ENCODE measurements around the gene LYPD6B.
A peak's percentile ranks its signal among the peaks of the same experiment; 100 is the strongest.

Gene LYPD6B

DNA sequence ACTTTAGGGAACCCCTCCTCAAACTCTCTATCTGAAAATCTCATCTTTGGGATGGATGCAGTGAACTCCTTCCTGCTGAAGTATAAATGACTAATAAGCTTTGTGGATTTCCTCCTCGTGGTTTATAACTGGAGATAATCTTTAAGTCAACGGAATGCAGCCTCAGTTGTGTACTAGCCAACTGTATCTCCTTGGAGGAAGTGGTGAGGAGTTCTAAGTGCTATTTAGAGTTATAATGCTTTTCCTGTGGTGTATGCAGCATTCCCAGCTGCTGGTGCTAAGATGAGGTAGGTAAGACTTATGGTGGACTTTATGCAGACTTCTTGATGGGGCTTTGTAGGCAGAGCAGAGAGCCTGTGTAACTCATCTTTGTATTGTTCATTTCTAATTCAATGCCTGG lies 90.9 kb downstream of the LYPD6B start:
- no peak for DNase-seq

DNA sequence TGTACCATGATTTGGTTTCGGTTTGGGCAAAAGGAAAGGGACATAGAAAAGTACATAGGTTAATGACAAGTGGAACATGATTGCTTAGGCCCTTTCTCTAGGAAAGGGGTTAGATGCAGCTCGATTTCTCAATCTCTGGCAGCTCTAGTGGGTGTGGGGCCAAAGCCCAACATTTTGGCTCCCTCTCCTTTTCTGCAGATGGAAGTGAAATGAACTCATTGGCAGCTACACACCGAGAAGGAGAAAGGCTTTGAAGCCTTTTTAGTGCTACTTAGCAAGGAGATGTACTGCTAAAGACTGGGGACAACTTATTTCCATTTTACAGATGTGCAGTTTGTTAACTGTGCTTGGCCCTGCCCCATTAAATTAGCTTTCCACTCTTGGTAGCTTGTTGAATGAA lies 93.8 kb downstream of the LYPD6B start:
- DNase-seq, result no peak

DNA sequence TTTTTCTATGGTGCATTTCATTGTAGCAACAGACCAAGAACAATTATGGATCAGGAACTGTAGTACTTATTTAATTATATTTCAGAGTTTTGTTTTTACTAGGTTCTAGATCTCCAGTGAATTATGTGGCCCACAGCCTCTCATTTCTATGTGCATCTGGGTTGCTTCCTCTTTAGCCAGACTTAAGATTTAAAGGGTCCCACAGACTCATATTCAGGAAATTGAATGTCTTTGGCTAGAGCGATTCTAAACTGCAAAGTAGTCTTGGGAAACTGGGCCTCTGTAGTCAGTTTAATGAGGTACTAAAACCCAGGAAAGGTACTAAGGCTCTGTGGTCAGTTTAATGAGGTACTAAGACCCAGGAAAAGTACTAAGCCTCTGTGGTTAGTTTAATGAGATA lies 94.4 kb downstream of the LYPD6B start:
- DNase-seq, result no peak

DNA sequence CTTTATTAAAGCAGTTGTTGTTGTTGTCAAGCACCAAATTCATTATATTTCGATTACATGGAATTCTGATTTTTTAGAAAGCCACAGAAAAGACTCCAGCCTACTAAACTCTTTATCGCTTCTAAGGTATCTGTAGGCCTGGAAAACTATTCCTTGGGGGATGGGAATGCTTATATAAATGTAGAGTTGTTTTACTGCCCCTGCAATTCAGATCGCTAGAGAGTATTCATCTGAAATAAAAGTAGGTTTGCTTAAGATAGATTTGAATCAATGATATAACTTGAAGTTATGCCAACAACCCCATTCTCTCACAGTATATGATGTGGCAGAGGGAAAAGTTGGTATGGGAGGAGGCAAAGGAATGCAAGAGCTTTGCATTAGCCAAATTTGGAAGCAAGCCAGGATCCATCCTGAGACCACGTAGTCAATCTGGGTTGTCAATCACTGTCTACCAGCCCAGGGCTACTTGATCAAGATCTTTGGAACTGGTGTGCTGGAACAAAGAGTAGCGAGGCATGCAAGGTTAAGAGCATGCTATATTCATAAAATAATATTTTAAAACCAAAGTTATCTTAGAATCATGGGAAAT lies 95.9 kb downstream of the LYPD6B start:
- DNase-seq, result no peak

DNA sequence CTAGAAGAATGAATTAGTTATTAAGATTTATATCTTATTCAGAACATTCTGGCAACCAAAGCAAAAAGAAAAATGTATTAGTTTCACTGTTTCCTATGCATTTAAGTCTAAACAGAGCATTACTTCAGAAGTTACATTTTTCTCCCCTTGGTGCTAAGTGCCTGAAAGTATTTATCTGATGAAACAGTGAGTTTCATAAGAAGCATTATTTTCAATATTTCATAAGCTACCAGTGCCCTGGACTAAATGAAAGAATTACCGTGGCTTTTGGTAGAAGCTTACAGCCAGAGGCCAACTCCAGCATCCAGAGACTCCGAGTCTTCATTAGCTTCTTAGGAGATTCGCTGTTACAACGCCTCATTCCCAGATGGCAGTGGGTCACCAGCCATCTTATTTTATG lies 97.6 kb downstream of the LYPD6B start:
- DNase-seq, result no peak

DNA sequence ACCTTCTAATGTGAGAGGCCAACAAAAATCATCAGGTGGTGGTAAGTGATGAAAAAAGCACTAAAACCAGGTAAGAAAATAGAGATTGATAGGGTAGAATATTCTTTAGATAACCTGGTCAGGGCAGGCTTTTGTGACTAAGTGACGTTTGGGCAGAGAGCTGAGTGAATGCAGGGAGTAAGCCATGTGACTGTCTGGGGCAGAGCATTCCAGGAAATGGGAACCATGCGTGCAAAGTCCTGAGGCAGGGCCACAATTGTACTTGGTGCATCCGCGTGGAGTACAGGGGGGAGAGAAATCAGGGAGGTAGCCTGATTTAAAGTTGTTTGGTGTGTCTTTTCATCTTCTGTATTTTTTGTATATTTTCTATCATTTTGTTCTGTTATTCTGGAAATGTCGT lies 102.5 kb downstream of the LYPD6B start:
- no peak for DNase-seq

DNA sequence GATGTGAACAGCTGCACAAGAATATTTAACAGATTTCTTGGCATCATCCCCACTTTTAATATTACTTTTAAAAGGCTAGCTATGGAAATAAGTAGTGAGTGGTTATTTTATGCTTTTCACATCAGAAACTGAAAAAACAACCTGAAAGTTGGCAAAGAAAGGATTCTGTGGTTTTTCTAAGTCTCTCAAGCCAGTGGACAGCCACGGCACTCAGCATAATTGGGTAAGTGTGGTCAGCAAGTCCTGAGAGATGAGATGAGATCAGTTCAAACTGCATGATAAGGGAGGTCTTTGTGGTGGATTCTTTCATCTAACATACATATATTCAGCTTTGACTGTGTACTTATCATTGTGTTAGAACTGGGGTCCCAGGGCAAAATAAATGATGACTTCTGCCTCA lies 105.2 kb downstream of the LYPD6B start:
- DNase-seq, result peak; percentile 40

DNA sequence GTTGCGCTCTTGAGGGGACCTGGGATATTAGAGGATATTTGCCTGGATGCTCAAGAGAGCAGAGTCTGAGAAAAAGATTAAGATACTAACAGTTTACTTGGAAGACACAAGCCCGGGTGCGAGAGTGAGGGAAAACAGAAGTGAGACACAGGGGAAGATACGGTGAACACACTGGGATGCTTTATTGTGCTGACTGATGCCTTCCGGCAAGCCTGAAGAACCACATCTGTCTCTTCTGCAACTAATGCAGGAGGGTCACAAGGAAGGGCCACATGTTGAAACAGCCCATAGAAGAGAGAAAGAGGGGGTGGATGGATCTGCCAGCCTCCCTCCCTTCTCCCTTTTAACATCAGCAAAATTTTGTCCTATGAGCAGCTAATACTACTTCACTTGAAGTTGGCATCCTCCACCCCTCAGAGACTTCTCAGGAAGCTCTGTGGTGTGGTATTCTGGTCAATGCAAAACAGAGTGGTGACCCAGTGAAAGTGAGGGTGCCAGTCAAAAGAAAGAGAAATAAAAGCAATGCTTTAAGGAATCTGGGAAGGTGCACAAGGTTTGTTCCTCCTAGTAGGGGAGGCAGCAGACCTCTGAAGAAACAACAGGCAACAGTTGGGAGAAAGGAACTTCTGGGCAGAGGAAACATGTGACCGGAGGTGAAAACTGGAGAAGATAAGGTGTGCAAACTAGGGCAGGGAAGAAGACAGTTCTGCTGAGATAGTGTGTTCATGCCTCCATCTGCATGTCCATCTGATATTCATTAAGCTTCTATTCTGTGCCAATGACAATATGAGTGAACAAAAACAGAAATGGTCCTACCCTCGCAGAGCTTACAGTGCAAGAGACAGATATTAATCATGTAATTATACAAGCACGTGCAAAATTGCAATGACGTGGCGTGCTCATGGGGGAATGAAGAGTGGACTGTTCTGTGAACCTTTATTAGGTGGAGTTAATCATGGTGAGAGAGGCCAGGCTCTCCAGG lies 107.1 kb downstream of the LYPD6B start:
- DNase-seq, result peak; percentile 12

DNA sequence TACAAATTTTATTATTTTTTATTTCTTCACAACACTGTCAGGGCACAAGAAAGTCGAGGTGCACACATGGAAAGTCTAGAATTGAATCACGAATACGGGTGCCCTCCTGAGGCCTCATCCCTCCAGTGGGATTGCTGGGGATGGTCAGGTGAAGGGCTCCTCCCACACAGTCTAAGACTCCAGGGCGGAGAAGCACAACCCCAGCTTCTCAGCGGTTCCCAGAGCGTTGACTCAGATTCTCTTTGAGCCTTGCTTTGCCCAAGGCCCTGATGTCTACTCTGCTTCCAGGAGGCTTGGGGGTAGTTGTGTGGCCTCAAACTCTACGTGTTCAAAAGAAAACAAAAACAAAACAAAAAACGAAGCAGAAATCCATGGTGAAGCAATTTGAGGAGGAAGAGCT lies 108.4 kb downstream of the LYPD6B start:
- DNase-seq, result no peak

DNA sequence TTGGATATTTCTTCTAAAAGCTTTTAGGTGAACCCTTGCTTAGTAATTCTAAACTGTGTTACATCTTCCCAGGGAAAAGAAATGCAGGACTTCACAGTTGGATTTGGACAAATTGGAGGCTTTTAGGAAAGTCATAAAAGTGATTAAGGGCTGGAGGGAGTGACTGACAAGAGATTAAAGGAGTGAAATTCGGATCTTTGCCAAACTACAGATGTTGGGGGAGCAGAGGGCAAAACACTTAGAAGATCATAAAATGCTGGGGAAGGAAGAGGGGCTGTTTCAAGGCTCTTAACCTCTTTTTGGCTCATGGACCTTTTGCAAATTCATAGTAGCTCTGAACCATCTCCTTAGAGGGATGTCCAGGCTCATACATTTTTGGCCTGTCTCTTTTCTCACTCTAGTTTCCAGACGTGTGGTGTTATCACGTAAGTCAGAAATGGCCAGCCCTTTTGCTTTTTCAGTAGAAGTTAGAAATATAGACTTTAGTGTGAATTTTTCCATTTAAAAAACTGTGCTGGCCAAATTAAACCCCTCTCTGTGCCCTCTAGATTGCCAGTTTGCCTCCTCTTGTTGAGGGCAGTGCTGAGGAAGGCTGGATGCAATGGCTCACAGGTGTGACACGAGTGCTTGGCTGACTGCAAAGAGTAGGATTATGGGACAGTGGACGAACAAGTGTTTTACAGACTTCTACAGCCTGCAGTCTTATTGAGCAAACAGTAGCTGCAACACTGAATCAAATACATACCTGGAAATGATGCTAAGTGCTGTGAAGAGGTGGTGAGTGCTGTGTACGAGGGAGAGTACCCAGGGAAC lies 109.9 kb downstream of the LYPD6B start:
- no peak for DNase-seq

DNA sequence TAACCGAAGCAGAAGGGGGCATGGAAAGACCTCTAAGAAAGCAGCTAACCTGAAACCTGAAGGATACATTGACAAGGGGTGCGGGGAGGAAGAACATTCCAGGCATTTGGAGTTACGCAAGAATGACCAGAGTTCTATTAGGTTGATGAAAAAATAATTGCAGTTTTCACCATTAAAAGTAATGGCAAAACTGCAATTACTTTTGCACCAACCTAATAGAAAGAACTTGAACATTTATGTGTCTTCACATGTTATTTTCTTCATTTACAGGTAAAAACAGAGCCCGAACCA lies 110.5 kb downstream of the LYPD6B start:
- DNase-seq, result no peak

DNA sequence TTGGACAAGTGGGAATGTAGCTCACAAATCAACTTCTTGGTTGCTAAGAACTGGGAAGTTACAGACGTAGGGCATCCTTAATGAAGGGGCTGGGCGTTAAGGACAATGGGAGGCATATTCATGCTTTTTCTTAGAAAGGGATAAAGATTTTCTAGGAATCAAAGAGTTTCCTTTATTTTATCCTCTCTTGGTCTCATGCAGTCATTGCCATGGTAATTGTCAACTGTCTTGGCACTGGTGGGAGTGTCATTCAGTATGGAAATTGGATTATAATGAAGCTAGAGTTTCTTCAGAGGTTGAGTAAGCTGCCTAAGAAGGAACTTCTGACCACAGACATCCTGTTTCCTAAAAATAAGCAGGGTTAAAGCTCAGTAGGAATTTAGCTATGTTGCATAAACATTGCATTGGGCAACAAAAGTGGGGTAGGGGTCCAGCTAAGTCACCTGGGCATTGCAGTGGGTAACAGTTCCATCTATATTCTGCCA lies 114.0 kb downstream of the LYPD6B start:
- DNase-seq, result no peak

DNA sequence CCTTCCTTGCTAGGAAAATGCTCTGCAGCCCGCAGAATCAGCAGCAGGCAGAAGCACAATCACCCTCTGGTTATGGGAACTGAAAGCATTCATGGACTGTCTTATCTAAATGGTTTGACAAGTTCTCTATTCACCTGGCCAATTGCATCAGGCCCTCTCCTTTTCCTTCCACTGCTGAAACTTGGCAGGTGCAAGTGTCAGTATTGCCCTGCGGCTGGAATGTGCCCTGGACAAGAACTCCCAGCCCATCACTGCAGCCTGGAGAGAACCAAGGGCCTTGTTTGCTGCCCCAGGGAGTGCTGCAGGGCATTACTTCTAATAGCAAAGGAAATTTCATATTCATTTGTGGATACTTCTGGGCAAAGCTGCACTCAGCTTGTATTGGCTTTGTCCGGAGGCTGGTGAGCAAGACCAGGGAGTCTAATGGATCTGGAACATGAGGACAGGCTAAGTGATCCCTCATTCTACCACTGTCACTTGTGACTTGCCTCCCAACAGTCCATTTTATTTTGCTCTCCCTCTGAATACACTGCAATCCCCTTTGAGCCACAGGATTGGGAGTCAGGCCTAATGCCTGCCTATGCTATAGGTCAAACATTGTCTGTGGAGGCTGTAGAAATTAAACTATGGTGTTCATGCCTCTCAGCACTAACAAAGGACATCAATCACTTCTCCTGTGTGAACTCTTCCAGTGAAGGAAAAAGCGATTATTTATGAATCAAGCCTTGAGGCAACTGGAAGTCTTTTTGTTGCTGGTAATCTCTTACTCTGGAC lies 116.9 kb downstream of the LYPD6B start:
- no peak for DNase-seq

DNA sequence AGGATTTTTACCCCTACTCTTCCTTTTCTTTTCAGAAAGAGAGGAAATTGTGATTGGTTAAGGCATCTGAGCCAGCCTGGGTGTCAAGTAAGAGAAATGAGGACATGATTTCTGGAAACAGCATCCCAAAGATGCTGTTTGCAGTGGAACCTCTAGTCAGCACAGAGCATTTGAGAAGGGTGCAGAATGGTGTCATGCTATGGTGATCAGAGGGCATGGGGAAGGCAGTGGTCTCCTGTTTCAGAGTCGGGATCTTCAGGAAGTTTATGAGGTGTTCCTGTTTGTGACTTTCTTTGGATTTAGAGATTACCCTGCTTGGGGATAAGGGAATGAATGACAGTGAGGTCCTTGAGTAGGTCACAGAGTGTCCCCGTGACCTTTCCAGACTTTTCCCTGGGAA lies 117.5 kb downstream of the LYPD6B start:
- DNase-seq, result no peak

DNA sequence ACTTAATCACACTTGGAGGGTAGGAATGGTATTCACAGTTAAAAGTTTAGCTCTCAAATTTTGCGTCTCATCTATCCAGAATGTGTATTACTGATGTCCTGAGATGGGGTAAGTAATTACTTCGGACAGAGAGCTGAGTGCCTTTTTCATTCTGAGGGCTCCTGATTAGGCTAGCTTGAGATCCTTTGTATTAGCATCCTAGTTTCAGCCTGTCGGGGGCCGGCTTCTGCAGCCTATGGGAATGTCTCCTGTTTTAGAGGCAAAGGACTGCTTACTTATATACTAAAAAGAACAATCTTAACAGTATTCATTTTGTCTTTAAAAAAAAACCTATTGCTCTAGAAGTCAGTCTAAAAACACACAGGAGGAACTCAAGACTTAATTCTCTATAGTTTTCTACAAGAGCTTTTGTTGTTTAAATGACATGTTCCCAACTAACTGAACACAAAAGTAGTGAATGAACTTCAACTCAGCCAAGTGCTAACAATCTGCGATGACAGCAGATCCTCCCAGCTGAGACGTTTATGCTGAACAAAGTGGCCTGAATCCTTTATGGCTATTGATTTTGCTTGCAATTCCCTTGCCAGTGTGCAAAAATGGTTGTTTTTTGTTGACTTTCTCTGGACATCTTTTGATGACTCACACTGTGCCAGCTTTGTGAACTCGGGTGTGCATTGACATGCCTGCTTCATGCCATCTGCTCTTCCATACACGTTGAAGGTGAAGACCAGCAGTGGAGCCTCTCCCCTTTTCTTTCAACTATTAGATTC lies 118.7 kb downstream of the LYPD6B start:
- no peak for DNase-seq

DNA sequence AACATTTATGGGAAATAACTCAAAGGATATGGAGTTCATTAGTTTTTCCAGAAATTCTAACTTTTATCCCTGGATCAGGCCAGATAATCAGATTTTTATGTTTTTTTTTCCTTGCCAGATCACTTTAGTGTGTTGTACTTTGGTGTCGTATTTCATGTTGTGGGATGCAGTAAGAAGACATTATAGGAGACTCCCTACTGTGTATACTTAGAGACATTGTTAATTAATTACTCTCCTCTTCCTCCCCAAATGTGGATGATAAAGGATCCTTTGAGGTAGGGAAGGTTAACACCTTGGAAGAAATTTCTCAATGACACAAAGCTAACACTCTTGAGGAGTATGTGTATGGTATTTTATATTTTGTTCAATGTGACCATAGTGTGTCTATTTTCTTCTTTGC lies 120.5 kb downstream of the LYPD6B start:
- DNase-seq, result no peak

DNA sequence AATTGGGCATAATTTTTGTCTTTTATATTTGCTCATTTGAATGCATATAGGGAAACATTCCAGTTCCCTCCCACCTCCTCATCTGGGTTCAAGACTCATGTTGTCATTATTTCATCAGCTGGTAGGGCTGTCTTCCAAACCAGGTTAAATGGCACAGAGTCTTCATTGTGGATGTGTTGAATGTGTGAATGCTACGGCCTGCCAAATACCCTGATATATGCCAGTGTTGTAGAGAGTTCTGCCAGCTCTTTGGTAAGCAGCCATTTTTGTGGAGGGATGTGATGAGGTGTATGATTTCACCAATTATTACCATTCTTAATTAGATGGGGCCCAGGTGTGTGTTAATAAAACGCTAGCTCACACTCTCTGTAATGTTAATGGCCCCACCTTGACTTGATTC lies 121.7 kb downstream of the LYPD6B start:
- DNase-seq, result no peak

DNA sequence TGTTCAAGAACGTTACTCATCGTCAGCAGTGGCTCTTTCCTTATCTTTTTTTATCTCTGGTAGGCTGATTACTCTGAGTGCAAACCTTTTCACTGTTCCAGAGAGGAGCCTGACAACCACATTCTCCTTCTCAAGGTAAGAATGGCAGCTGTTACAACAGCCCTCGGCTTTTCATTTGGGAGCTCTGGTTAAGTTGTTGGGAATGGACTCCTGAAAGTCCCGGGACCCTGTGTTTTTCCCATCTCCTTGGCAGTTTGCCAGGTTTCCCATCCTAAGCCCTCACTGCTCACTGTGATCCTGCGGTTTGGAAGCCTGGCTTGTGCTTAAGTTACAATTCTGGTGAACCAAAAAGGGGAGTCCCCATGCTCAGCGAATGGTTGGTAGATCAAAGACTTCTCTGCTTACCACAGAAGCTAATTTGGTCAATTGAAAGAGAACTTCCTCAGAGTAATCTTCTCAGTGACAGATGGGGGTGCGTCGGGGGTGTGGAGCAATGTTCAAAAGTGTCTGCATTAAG lies 122.3 kb downstream of the LYPD6B start:
- no peak for DNase-seq

DNA sequence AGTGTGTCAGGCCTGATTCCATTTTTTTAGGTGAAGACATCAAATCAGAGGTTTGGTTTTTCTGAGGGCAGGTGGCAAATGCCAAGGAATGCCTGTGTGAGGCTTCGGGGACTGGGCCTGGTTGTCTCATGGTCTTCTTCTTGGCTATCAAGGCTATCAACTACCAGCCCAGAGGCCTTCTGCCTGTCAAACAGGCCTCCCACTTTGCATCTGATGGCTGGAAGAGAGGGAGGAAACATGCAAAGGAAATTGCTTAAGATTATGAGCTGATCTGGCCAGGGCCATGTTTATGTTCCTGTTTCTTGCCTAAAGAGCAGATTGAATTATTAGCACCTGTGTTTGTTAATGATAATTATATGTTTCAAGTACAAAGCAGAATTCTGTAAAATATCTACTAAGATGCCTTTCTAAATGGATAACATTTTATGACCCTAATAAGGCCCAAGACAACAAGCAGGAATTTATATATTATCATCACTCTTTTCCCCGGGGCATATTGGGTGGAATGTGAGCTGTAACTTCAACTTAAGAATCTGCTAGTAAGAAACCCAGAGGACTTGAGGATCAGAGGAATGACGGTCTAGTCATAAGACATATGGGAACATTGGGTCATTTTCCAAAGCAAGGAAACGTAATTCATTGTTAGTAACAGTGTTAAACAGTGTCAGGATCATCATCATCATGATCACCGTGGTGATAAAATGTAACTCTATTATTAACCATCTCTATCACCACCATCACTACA lies 123.2 kb downstream of the LYPD6B start:
- no peak for DNase-seq

DNA sequence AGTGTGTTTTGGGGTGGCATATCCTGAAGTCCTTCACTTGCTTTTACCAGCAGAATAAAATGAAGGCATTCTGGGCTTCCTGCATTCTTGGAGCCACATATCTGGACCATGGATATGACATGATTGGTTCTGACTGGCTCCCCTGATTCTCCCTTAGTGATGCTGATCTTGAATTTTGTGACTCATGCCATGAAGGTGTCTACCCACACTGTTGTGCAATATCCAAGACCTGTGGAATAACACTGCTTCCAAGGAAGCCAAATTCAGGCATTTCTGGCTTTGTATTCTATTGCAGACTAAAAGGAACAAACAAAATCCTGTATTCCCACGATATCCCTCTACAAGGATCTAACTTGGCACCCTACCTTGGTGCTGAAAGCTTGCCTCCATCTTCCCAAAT lies 125.8 kb downstream of the LYPD6B start:
- DNase-seq, result no peak

DNA sequence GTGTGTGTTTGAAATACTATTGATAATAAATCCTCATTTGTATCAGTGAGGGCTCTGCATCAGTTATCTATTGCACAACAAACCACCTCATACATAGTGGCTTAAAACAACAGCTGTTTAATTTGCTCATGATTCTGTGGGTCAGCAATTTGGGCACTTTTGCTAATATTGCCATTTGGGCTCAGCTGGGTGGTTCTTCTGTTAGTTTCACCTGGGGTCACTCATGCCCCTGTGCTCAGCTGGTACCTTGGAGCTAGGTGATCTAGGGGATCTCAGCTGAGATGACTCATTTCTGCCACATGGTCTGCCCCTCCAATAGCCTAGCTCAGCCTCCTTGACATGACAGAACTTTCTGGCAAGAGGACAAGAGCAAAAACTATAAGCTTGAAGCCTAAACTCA lies 126.3 kb downstream of the LYPD6B start:
- DNase-seq, result no peak

Measured in RPMI8226 (cell line).